ENCODE results near the gene TCEA2.

DNA sequence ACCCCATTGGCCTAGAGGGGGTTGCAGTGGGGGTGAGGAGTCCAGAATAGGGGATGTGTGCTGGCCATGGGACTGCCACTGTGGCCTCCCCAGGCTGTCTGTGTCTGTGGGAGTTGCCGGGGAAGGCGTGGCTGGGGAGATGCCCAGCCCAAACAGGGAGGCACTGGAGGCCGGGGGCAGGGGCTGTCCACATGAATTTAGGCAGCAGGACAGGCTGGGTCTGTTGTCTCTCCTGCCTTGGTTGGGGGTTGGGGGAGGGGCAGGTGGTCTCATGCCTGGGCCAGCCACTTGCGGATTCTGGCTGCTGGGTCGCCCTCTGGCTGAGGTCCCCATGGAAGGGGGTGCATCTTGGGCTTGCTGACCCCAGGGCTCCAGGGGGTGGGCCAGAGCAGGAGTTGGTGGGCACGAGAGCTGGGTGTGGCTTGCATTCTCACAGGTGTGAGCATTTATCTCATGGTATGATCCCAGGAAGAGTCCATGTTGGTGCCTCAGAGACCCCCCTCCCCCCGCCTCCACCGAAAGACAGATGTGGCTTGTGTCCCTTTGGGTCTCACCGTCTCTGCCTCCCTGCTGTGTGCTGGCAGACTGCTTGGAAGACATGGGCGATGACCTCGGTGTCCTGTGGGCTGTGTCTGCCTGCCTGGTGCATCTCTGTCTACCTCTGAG is 17.5 kb upstream of the TCEA2 start:
- TF ChIP-seq, protein P1, sequence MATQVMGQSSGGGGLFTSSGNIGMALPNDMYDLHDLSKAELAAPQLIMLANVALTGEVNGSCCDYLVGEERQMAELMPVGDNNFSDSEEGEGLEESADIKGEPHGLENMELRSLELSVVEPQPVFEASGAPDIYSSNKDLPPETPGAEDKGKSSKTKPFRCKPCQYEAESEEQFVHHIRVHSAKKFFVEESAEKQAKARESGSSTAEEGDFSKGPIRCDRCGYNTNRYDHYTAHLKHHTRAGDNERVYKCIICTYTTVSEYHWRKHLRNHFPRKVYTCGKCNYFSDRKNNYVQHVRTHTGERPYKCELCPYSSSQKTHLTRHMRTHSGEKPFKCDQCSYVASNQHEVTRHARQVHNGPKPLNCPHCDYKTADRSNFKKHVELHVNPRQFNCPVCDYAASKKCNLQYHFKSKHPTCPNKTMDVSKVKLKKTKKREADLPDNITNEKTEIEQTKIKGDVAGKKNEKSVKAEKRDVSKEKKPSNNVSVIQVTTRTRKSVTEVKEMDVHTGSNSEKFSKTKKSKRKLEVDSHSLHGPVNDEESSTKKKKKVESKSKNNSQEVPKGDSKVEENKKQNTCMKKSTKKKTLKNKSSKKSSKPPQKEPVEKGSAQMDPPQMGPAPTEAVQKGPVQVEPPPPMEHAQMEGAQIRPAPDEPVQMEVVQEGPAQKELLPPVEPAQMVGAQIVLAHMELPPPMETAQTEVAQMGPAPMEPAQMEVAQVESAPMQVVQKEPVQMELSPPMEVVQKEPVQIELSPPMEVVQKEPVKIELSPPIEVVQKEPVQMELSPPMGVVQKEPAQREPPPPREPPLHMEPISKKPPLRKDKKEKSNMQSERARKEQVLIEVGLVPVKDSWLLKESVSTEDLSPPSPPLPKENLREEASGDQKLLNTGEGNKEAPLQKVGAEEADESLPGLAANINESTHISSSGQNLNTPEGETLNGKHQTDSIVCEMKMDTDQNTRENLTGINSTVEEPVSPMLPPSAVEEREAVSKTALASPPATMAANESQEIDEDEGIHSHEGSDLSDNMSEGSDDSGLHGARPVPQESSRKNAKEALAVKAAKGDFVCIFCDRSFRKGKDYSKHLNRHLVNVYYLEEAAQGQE (IDR thresholded peaks at IDR 0.05; ENCODE audit: low read depth) = no peak
- TF ChIP-seq NFIC (IDR thresholded peaks at IDR 0.05) (no peak), RAD21 (IDR thresholded peaks at IDR 0.05; ENCODE audit: low read depth) (no peak), CEBPB (IDR thresholded peaks at IDR 0.05) (no peak), EP300 (IDR thresholded peaks at IDR 0.05; ENCODE audit: borderline replicate concordance) (no peak), CREB1 (IDR thresholded peaks at IDR 0.05; ENCODE audit: low read depth) (no peak), TAF1 (IDR thresholded peaks at IDR 0.05; ENCODE audit: low read depth) (no peak), TCF12 (IDR thresholded peaks at IDR 0.05; ENCODE audit: low read depth) (no peak), EGR1 (IDR thresholded peaks at IDR 0.05) (no peak)
- TF ChIP-seq, protein P2, sequence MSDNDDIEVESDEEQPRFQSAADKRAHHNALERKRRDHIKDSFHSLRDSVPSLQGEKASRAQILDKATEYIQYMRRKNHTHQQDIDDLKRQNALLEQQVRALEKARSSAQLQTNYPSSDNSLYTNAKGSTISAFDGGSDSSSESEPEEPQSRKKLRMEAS (IDR thresholded peaks at IDR 0.05) = no peak

All from Ishikawa (cell line).